ENCODE results near the gene ZNF33A. TPM values are rescaled to one million over a fixed set of nuclear protein-coding genes. Genes with fewer than 3 reads are reported as not detected.

ZNF33A gene
- total RNA-seq, 1 donor = 26.1 TPM

- Histone ChIP-seq H3K36me3 (ENCODE audit: insufficient read depth, low read length) (no peaks in the 10 kb centered on the region), H3K4me2 (ENCODE audit: insufficient read depth, low read length) (no peak overlapping the region), H3K4me3 (ENCODE audit: insufficient read depth, low read length) (no peak overlapping the region), H3K79me2 (ENCODE audit: insufficient read depth, low read length) (no peaks in the 10 kb centered on the region), H3K27ac (ENCODE audit: low read depth, low read length) (no peak overlapping the region), H4K20me1 (ENCODE audit: insufficient read depth, low read length) (no peaks in the 10 kb centered on the region), H3K27me3 (ENCODE audit: insufficient read depth, low read length) (no peaks in the 10 kb centered on the region), H2AFZ (ENCODE audit: low read length) (no peak overlapping the region), H3K4me1 (ENCODE audit: insufficient read depth, low read length) (no peaks in the 10 kb centered on the region), H3K9me3 (ENCODE audit: low read depth, low read length) (no peaks in the 10 kb centered on the region)
- no peak for TF ChIP-seq CTCF (IDR thresholded peaks at IDR 0.05; ENCODE audit: extremely low read depth, low read depth, low read length)
- no peak for DNase-seq (ENCODE audit: insufficient read length, low spot score, missing footprints)
These were observed 7.4 kb upstream of the ZNF33A start for GRCh38 chr10:38003026-38003425.

- Histone ChIP-seq H3K9me3 (ENCODE audit: low read depth, low read length) (no peaks in the 10 kb centered on the region), H3K4me1 (ENCODE audit: insufficient read depth, low read length) (no peaks in the 10 kb centered on the region), H3K4me3 (ENCODE audit: insufficient read depth, low read length) (no peak overlapping the region), H4K20me1 (ENCODE audit: insufficient read depth, low read length) (no peaks in the 10 kb centered on the region), H3K79me2 (ENCODE audit: insufficient read depth, low read length) (no peaks in the 10 kb centered on the region), H3K27me3 (ENCODE audit: insufficient read depth, low read length) (no peaks in the 10 kb centered on the region), H3K36me3 (ENCODE audit: insufficient read depth, low read length) (no peaks in the 10 kb centered on the region), H3K4me2 (ENCODE audit: insufficient read depth, low read length) (no peak overlapping the region), H3K27ac (ENCODE audit: low read depth, low read length) (no peak overlapping the region), H2AFZ (ENCODE audit: low read length) (no peak overlapping the region)
- TF ChIP-seq CTCF (IDR thresholded peaks at IDR 0.05; ENCODE audit: extremely low read depth, low read depth, low read length) = no peak
- no peak for DNase-seq (ENCODE audit: insufficient read length, low spot score, missing footprints)
These were observed 6.9 kb upstream of the ZNF33A start for GRCh38 chr10:38003588-38003987.

GRCh38 chr10:38007551-38007950 is 2.9 kb upstream of the ZNF33A start:
- Histone ChIP-seq H3K9me3 (ENCODE audit: low read depth, low read length) (no peaks in the 10 kb centered on the region), H3K4me3 (ENCODE audit: insufficient read depth, low read length) (no peak overlapping the region), H3K27ac (ENCODE audit: low read depth, low read length) (no peak overlapping the region), H3K27me3 (ENCODE audit: insufficient read depth, low read length) (no peaks in the 10 kb centered on the region), H2AFZ (ENCODE audit: low read length) (no peak overlapping the region), H3K4me2 (ENCODE audit: insufficient read depth, low read length) (no peak overlapping the region), H3K36me3 (ENCODE audit: insufficient read depth, low read length) (no peaks in the 10 kb centered on the region), H4K20me1 (ENCODE audit: insufficient read depth, low read length) (no peaks in the 10 kb centered on the region), H3K79me2 (ENCODE audit: insufficient read depth, low read length) (peaks cover 6% of the 10 kb centered on the region), H3K4me1 (ENCODE audit: insufficient read depth, low read length) (peaks cover 7% of the 10 kb centered on the region)
- TF ChIP-seq CTCF (IDR thresholded peaks at IDR 0.05; ENCODE audit: extremely low read depth, low read depth, low read length) = no peak
- no peak for DNase-seq (ENCODE audit: insufficient read length, low spot score, missing footprints)

GRCh38 chr10:38007991-38008390 is 2.5 kb upstream of the ZNF33A start:
- H3K27ac ChIP-seq (ENCODE audit: low read depth, low read length) = no peak overlapping the region
- no peak overlapping the region for H3K4me2 ChIP-seq (ENCODE audit: insufficient read depth, low read length)
- TF ChIP-seq CTCF (IDR thresholded peaks at IDR 0.05; ENCODE audit: extremely low read depth, low read depth, low read length) = no peak
- H3K79me2 ChIP-seq (ENCODE audit: insufficient read depth, low read length) = peaks cover 6% of the 10 kb centered on the region
- no peak overlapping the region for H3K4me3 ChIP-seq (ENCODE audit: insufficient read depth, low read length)
- H3K9me3 ChIP-seq (ENCODE audit: low read depth, low read length) = no peaks in the 10 kb centered on the region
- H3K27me3 ChIP-seq (ENCODE audit: insufficient read depth, low read length) = no peaks in the 10 kb centered on the region
- H3K36me3 ChIP-seq (ENCODE audit: insufficient read depth, low read length) = no peaks in the 10 kb centered on the region
- no peak for DNase-seq (ENCODE audit: insufficient read length, low spot score, missing footprints)
- peaks cover 7% of the 10 kb centered on the region for H3K4me1 ChIP-seq (ENCODE audit: insufficient read depth, low read length)
- no peak overlapping the region for H2AFZ ChIP-seq (ENCODE audit: low read length)
- H4K20me1 ChIP-seq (ENCODE audit: insufficient read depth, low read length) = no peaks in the 10 kb centered on the region

Data from osteoblast (primary cell).